ENCODE measurements around the gene FNDC4.

Gene FNDC4

DNA sequence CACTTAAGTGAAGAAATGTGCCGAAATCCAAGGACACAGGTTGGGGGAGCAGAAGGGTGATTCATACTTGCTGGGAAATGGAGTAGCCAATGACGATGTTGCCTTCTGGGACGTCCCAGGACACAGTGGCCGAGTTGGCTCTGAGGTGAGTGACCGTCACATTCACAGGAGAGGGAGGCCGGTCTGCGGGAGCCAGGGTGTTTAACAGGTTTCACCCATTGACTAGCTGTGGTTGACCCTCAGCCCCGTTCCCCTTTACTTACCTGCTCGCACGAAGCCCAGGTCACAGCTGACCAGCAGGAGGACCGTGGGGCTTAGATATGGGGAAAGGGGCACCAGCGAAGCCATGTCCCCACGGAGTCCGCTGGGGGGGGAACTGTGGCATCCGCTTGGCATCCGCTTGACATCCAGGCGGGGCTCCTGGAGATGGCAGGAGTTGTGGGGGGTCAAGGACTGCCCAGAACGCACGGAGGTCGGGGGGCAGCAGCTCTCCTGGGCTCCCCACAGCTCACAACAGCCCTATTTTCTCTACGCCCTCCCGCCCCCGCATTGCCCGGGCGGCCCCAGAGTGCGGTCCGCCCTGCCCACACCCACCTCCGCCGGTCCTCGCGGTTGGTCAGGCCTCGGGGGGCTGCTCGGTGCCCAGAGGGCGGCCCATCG is 586 bp downstream of the FNDC4 start:
- DNase-seq (ENCODE audit: low spot score) = no peak

DNA sequence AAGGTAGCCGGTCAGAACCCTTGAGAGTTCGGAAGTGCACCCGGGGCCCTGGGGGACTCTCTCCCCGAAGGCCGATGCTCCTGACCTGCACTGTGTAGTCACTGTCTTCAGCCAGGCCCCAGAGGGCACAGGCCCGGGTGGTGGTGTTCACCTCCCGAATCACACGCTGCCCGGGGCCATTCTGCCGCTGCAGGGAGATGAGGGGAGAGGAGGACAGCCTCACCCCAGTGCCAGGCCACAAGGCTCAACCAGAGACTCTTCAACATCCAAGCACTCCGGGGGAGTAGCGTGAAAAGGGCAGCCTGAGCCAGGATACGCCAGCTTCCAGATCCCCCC is 1.1 kb downstream of the FNDC4 start:
- no peak for DNase-seq (ENCODE audit: low spot score)

- DNase-seq (ENCODE audit: low spot score) = no peak
Observed at GRCh38 chr2:27492557-27492956, 2.4 kb downstream of the FNDC4 start.

DNA sequence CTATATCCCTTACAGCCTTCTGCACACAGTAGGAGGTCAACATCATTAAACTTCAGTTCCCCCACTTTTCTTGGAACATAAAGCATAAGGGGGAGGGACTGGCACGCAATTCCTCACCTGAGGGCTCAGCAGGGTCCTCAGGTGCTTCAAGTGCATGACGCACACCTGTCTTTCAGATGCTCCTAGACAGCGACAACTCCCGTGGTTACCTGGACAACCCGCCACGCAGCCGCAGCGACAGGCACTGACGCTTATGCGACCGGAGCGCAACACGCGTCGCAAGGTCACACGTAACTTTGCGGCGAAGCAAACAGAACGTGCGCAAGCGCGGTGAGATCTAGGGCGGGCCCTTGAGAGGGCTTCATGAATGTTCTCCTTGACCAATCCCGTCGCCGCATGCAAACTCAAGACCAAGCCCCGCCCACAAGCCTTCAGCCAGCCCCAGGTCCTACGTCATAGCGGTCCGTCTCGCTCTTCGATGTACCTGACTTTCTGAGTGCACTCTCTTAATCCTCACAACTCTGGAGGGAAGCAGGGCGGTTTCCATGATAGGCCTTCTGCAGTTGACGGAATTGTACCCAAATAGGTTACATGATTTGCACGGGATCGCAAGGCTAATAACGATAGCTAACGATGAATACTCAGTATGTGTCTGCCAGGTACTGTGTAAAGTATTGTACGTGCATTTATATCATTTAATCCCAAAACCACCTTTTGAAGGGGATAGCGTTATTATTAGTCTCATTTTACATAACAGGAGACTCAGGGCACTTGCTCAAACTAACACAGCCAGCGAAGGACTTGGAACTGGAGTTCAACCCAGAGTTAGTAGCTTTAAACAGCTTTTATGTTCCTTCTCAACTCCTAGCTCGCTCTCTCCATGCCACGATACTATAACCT is 5.3 kb downstream of the FNDC4 start, which contains the start of gene IFT172:
Gene IFT172, minus strand, starts transcription at position 246 of the 900 bp plus-strand sequence. Its CDS starts 90 bp downstream, at position 156.
- DNase-seq (ENCODE audit: low spot score) = peak; percentile 100

- peak; percentile 74 for DNase-seq (ENCODE audit: low spot score)
Observed at GRCh38 chr2:27489118-27489497, 5.9 kb downstream of the FNDC4 start.

DNA sequence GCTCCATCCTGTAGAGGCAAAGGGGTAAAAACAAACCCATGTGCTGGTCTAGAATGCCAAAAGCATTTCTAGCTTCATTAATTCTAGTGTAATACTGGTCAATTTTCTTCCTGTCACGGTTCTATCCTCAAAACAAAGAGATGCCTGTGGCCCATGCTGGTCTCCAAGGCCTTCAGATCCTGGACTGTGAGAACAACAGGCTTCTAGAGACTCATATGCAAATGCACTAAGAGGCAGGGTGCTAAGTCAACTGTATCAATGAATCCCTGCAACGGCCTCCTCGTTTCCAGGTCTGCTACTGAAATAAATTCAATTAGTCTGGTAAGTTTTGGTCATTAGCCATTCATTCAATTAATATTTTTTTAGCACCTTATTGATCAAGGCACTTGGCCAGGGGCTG is 9.5 kb downstream of the FNDC4 start:
- peak; percentile 15 for DNase-seq (ENCODE audit: low spot score)

DNA sequence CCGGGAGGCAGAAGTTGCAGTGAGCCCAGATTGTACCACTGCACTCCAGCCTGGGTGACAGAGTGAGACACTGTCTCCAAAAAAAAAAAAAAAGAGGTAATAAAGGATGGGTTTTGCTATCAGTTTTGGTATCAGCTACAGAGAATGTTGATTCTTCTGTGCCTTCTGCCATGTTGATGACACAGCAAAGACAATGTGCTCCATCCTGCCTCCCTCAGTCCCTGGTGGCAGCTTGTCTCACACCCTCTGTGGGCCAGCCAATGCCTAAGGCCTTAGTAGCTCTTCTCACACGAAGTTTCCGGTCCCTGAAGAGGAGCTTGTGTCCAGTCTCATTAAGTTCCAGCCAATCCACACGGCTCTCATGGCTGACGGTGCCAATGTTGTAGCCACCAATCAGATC is 23.0 kb downstream of the FNDC4 start:
- DNase-seq (ENCODE audit: low spot score) = no peak

- no peak for DNase-seq (ENCODE audit: low spot score)
Observed at GRCh38 chr2:27464443-27464842, 30.6 kb downstream of the FNDC4 start.

DNA sequence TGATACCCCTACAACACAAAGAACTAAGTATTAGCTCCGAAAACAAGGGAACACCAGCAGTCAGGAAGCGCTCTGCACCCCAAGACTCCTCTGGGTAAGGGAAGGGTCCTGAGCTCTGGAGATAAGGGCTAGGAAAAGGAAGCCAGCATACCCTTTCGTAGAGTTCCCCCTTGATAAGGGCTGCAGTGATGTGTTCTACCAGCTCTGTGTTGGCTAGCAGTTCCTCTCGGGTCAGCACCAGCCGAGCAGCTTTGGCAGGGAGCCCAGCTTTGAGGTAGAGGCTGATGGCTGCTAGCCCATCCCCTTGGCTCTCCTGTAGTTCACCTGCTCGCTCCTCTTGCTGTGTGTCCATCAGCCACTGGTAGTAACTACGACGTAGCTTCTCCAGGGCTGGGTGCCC is 33.9 kb downstream of the FNDC4 start:
- DNase-seq (ENCODE audit: low spot score) = no peak

DNA sequence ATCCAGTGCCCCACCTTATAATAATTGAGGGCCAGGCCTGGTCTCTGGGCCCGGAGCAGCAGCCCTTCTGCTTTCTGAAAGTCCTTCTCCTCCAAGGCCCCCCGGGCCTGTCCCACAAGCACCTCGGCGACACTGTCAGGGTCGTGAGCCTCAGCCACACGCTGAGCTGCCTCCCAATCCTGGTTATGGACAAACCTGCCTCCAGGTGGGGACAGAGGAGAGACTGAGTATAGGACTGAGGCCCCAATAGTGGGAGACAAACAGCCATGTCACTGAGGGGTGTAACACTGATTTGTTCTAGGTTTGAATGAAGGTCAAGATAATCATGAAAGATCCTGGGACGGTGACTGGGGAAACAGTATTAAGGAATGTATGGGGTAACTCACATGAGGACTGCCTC is 41.0 kb downstream of the FNDC4 start:
- DNase-seq (ENCODE audit: low spot score) = no peak

DNA sequence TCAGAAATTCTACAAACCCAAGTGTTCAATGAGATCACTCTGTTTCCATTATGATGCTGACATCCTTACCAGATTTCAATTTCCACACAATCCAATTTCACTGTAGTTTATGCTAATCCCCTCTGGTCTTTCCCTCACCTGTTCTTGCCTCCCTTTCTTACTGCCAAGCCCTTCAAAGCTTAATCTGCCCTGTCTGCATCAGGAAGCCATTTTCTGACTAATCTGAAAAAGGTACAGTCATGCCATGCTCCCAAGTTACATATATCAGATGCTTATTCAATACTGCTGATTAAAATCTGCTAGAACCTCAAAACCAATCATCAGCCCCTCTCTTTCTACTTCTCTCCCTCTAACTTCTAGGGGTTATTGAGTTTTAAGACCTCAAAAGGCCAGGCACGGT is 43.9 kb downstream of the FNDC4 start:
- no peak for DNase-seq (ENCODE audit: low spot score)

DNA sequence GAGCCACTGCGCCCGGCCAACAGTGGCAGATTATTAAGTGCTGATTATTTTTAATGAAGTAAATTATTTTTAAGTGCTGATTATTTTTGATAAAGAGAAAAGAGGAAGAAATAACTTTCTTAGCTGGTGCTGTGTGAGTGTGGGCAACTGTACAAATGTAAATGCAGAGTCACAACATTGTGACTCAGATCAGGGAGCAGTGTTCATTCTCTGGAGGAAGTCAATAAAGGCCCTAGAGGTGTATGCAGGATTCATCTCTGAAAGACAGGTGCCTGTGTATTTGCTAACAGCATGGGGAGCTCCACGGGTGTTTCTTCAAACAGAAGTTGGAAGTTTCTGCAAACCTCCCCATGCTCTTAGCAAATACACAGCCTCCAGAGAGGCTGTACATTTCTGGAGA is 46.6 kb downstream of the FNDC4 start:
- DNase-seq (ENCODE audit: low spot score) = no peak

- DNase-seq (ENCODE audit: low spot score) = no peak
Observed at GRCh38 chr2:27446057-27446456, 48.9 kb downstream of the FNDC4 start.

DNA sequence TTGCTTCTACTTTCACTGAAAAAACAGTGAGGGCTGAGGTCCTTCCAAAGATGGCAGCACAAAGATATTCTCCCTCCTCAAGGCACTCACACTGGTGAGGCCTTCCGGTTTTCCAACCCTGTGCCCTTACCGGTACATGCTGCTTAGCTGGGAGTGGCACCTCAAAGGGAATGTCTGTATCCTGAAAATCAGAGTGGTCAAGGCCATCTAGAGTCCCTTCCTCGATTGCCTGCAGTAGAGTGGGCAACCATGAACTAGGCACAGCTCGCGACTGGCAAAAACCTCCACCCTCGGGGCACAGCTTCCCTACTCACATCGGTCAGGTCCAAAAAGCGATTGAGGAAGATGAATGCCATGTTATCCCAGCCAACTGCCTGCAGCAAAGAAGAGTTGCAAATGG is 49.4 kb downstream of the FNDC4 start:
- DNase-seq (ENCODE audit: low spot score) = no peak

DNA sequence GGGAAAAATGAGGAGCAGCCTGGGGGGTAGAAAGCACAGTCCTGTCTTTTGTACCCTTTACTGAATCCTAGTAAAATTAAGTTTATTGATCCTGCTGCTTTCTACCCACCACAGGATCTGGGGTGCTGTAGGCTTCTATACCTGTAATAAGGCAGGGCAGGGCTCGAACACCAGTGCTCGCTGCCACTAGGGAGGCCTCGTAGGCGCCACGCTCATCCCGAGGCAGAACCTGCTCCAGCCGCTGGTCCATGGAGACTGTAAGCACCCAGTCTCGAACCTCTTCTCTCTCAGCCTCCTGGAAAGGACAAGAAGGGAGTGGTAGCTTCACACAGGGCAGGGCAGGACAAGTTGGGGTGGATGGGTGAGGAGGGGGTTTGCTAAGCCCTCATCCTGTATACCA is 49.8 kb downstream of the FNDC4 start:
- no peak for DNase-seq (ENCODE audit: low spot score)

DNA sequence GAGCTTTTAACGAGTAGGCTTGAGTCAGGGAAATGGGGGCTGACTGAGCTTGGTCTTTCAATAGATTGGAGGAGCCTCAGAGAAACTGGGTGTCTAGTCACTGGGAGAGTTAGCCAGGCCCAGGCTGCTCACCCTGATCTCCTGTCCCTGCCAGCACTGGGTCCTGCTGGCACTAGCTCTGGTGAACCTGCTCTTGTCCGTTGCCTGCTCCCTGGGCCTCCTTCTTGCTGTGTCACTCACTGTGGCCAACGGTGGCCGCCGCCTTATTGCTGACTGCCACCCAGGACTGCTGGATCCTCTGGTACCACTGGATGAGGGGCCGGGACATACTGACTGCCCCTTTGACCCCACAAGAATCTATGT is 52.1 kb downstream of the FNDC4 start:
- no peak for DNase-seq (ENCODE audit: low spot score)

DNA sequence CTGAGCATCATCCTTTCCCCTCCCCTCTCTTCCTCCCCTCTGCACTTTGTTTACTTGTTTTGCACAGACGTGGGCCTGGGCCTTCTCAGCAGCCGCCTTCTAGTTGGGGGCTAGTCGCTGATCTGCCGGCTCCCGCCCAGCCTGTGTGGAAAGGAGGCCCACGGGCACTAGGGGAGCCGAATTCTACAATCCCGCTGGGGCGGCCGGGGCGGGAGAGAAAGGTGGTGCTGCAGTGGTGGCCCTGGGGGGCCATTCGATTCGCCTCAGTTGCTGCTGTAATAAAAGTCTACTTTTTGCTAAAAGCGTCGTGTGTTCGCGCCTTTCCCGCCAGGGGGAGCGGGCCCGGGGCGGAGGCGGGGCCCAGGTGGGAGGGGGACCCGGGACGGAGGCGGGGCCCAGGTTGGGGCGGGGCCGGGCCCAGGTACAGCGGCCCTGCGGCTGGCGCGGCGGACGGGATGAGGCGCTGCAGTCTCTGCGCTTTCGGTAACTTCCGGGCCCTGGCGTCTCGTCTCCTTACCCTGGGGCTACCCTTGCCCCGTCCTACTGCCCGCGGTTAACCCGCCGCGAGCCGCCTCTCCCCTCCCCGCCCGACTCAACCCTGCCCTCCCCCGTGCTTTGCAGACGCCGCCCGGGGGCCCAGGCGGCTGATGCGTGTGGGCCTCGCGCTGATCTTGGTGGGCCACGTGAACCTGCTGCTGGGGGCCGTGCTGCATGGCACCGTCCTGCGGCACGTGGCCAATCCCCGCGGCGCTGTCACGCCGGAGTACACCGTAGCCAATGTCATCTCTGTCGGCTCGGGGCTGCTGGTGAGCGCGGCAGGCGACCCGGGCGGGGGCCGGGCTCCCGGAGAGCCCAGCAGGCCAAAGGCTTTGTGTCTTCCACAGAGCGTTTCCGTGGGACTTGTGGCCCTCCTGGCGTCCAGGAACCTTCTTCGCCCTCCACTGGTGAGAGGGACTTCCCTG is 52.8 kb downstream of the FNDC4 start, which contains the start of gene KRTCAP3:
Gene KRTCAP3, plus strand, starts transcription at position 424 of the 962 bp plus-strand sequence. Its CDS starts 32 bp downstream, at position 456.
- no peak for DNase-seq (ENCODE audit: low spot score)
